NCI-H2171 (cell line): Measurements from ENCODE around the gene TANC1.

Experiments
- DNase-seq: peaks from one replicate; lab custom pipeline; 2025; lab: John Stamatoyannopoulos, UW

TANC1 gene

DNA sequence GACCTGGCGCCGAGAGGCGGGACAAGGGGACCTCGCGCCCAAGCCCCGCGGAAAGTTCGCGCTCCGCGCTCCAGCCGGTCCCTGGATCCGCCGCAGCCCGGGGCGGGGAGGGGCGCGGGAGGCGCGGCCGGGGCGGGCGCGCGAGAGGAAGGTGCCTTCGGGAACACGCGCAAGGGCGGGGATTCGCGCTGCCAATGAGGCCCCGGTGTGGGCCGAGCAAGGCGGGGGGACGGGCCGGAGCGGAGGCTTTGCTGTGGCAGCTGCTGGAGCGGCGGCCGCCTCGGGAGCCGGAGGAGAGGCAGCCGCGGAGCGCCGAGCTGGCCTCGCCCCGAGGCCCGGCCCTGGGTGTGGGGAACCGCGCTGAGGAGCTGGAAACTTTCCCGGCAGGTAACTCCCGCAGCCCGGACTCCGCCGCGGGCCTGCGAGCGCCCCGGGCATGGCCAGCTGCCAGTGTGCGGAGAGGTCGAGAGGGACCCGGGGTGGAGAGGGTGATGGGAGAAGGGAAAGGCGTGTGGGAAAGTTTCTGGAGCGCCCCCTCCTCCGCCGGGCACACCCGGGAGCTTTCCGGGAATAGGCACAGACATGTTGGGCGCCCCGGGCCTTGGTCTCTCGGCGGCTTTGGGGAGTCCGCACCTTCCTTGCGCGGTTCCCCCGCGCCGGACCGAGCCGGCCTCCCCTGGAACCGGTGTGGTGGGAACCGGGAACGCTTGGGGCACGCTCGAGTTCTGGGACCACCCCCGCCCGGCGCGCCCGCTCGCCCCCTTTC lies at the start of gene TANC1:
Gene TANC1 (plus strand): TSS at position 245 of the 766 bp plus-strand sequence. CDS start 97,271 bp downstream, outside the sequence.
- DNase-seq: peak; percentile 90

GRCh38 chr2:158921599-158922408 lies 46.6 kb upstream of the TANC1 start:
- DNase-seq: no peak

DNA sequence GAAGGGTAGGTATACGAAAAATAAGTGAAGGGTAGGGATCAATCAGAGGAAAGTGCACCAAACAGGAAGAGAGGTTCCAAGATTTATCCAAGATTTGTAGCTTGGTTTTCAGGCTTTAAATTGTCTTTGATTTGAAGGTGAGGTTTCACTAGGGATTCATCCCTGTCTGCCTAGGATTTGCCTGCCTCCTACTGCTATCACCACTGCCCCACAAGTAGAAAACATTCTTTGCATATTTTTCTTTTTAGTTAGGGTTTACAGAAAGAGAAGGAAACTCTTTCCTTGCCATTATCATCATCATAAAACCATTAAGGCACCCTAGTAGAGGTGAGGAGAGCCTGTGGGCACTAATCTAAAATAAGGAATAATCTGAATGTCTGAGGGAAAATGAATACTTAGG lies 45.8 kb upstream of the TANC1 start:
- DNase-seq: no peak

DNA sequence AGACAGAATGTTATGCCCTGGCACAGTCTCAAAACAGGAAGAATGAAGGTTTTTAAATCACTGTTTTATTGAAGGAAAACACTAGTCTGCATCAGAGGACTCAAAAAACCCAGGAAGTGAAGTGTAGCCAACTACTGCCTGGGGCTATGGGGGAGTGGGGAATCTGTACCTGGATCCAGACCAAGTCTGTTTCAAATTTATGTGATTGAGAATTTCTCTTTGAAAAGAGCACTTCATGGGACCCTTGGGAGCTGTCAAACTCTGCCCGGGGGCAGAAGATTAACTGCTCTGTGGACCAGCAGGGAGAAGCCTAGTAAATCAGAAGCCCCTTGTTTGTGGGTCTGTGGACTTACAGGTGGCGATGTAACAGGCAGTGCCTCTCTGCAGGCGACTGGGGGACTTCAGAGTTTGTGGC lies 45.3 kb upstream of the TANC1 start:
- DNase-seq: no peak

- DNase-seq: no peak
These were observed 44.8 kb upstream of the TANC1 start for GRCh38 chr2:158923641-158924040.

GRCh38 chr2:158926478-158926948 lies 41.9 kb upstream of the TANC1 start:
- no peak for DNase-seq

- DNase-seq: no peak
These were observed 39.9 kb upstream of the TANC1 start for GRCh38 chr2:158928515-158928914.

DNA sequence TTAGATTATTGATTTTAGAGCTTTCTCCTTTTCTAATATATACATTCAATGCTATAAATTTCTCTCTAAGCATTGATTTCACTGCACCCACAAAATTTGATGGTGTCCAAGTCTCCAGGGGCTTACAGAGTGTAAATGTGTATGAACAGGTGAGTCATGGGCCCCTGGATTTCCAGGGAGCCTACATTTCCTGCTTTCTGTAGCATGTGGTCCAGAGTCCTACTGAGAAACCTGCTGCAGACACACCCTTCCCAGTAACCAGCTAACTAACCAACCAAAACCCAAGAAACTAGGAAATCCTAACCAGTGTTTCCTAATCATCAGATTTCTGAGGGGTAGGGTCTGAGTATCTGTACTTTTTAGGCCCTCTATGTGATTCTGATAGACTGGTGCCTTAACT lies 39.5 kb upstream of the TANC1 start:
- no peak for DNase-seq

GRCh38 chr2:158931572-158931971 lies 36.9 kb upstream of the TANC1 start:
- no peak for DNase-seq

- no peak for DNase-seq
These were observed 36.3 kb upstream of the TANC1 start for GRCh38 chr2:158932131-158932645.

GRCh38 chr2:158934170-158934569 lies 34.3 kb upstream of the TANC1 start:
- no peak for DNase-seq

GRCh38 chr2:158935617-158936016 lies 32.8 kb upstream of the TANC1 start:
- no peak for DNase-seq

DNA sequence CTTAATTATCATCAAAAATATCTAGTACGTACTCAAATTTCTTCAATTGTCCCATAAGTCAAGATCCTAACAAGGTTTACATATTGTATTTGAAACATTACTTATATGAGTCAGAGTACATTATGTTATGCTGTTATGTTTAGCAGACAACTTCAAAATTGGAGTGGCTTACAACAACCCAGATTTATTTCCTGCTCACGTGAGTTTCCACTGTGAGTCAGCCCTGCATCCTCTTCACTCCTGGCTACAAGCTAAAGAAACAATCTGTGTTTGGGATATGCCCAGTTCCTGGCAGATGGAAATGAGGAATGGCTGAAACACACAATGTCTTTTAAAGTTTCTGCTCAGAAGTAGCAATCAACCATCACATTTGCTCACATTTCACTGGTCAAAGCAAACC lies 31.5 kb upstream of the TANC1 start:
- DNase-seq: no peak

DNA sequence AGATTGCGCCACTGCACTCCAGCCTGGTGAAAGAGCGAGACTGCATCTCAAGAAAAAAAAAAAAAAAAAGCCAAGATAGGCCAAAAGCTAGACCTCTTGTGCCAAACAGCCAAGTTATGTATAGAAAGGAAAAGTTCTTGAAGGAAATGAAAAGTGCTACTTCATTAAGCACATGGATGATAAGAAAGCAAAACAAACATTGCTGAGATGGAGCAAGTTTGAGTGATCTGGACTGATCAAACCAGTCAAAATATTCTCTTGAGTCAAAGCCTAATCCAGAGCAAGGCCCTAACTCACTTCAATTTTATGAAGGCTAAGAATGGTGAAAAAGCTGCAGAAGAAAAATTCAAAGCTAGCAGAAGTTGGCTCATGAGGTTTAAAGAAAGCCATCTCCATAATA lies 28.1 kb upstream of the TANC1 start:
- DNase-seq: no peak

- DNase-seq: no peak
These were observed 24.5 kb upstream of the TANC1 start for GRCh38 chr2:158943973-158944372.

DNA sequence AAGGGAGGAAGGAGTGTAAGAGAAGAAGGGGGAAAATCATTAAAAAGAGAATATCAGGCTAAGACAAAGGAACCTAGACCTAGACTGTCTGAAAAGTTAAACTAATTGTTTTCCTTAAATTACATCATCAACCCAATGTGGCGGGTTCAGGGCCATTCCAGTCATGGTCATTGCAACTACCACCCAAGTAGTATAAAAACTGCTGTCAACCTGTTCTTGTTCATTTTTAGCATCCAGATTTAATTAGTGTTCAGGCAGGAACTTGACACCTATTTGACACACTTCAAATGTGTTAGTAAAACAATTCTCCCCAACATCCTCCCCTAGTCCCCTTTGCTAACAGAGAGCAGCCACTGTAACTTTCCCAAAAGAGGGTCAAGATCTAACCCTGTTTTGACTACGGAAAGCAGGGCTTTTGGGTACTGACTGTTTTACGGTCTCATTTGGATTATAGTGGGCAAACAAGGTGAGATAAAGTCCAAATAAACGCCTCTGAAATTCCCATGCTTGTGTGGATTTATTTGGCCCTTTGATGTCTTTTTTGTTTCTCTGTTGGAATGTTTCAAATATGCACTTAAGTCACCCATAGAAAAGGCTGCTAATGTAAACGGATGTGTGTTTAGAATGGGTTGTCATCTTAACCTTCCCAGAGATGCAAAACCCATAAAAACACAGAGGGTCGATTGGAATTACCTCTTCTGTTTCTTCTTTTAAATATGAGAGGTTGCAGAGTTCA lies 19.3 kb upstream of the TANC1 start:
- DNase-seq: no peak

DNA sequence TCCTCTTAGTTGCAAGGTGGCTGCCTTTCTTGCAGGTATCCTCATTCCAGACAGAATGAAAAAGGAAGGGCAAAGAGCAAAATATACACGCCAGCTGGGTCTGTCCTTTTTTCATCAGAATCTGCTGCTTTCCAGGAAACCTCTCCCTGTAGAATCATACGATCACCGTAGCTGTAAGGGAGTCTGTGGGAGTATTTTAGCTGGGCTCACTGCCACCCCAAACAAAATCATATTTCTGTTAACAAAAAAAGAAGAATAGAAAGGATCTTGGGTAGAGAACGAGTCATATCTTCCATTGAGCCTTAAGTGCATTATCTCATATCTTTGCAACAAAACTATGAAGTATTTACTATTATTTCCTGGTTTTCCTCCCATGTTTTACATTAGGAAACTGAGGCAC lies 15.0 kb upstream of the TANC1 start:
- DNase-seq: no peak

- peak; percentile 81 for DNase-seq
These were observed 14.3 kb upstream of the TANC1 start for GRCh38 chr2:158953926-158954763.

GRCh38 chr2:158955842-158956365 lies 12.5 kb upstream of the TANC1 start:
- no peak for DNase-seq

DNA sequence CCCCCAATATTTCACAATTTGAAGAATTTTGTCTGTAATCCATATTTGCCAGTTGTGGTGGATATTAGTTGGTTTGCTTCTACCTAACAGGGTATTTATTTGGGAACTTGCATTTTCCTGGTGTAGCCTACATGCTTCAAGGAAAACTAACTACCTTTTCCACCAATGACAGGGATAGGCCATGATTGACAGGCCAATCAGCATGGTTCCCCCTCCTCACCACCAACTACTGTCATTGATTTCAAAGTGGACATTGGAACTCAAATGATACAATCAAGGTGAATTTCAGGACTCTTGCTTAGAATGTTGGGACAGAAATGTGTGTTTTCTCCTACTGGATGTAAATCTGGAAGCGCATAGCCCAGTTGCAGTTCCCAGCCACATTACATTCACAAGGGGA lies 10.1 kb upstream of the TANC1 start:
- no peak for DNase-seq

DNA sequence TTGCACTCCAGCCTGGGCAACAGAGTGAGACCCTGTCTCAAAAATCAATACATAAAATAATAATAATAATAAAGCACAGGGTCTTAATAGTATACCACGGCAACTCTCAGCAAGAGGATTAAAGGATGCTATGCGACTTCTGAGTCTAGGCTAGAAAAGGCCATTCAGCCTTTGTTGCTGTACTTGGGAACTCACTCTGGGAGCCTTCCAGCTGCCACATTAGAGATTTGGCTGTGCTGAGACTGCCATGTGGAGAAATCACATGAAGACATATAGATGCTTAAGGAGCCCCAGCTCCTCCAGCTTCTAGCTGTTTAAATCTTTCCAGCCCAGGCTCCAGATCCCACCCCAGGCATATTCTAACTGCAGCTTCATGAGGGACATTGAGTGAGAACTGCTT lies 8.2 kb upstream of the TANC1 start:
- DNase-seq: no peak
